Stimulated activated CD4-positive, alpha-beta T cell treated with anti-CD3 and anti-CD28 coated beads, Interleukin-15, amount 100 ng/mL, for 48 hours (primary cell): ENCODE data around the gene CILP.
A peak's percentile ranks its signal among the peaks of the same experiment; 100 is the strongest.
"Not testable (repeated sequence)": the region's sequence is repeated elsewhere in the genome, so short reads cannot be mapped to it uniquely, and the experiment has no call there.

Experiments
- DNase-seq, 2 donors: peaks; one replicate each; pipeline ENCODE4 v3.0.0-alpha.2; 2020; ENCODE audit warnings: low read depth in 2 of 2

Gene CILP

GRCh38 chr15:65196637-65197336 lies 14.5 kb downstream of the CILP start:
- no peak for DNase-seq

GRCh38 chr15:65195548-65195923 lies 15.7 kb downstream of the CILP start:
- no peak for DNase-seq

- no peak for DNase-seq
These were observed 16.3 kb downstream of the CILP start for GRCh38 chr15:65194826-65195547.

GRCh38 chr15:65192016-65192415 lies 19.3 kb downstream of the CILP start:
- DNase-seq, result no peak

GRCh38 chr15:65189102-65189740 lies 22.1 kb downstream of the CILP start:
- no peak for DNase-seq

GRCh38 chr15:65188472-65188871 lies 22.8 kb downstream of the CILP start:
- not testable (repeated sequence) for DNase-seq

- peak; percentile 84 to 88 for DNase-seq
These were observed 26.2 kb downstream of the CILP start, which contains the start of gene CLPX for GRCh38 chr15:65184868-65185717. CLPX (minus strand) TSS chr15:65185342; CDS start chr15:65185153, 189 bp downstream.

- peak in 1 of 2 donors; percentile 9 for DNase-seq
These were observed 26.9 kb downstream of the CILP start for GRCh38 chr15:65184305-65184867.

GRCh38 chr15:65183865-65184159 lies 27.5 kb downstream of the CILP start:
- no peak for DNase-seq

- no peak for DNase-seq
These were observed 28.7 kb downstream of the CILP start for GRCh38 chr15:65182538-65182937.

- not testable (repeated sequence) for DNase-seq
These were observed 29.5 kb downstream of the CILP start for GRCh38 chr15:65181582-65182353.

- no peak for DNase-seq
These were observed 31.1 kb downstream of the CILP start for GRCh38 chr15:65180167-65180566.

- DNase-seq, result no peak
These were observed 33.4 kb downstream of the CILP start for GRCh38 chr15:65177901-65178300.

GRCh38 chr15:65176056-65176455 lies 35.2 kb downstream of the CILP start:
- DNase-seq, result no peak

GRCh38 chr15:65175511-65175910 lies 35.8 kb downstream of the CILP start:
- no peak for DNase-seq

GRCh38 chr15:65174509-65174908 lies 36.8 kb downstream of the CILP start:
- DNase-seq, result no peak

- DNase-seq, result no peak
These were observed 38.7 kb downstream of the CILP start for GRCh38 chr15:65172531-65172930.

- DNase-seq, result no peak
These were observed 39.8 kb downstream of the CILP start for GRCh38 chr15:65171428-65171827.

GRCh38 chr15:65165875-65166274 lies 45.4 kb downstream of the CILP start:
- DNase-seq, result no peak

- DNase-seq, result no peak
These were observed 47.1 kb downstream of the CILP start for GRCh38 chr15:65164139-65164538.

GRCh38 chr15:65163041-65163440 lies 48.2 kb downstream of the CILP start:
- no peak for DNase-seq
